HepG2 (cell line): Measurements from ENCODE around the gene HIGD1A.

Experiments
- ATF6 ChIP-seq: sonication (generic); formaldehyde crosslinking; conservative IDR thresholded peaks from 2 replicates; pipeline ENCODE4 v1.4.0; 2020; ENCODE audit warnings: missing genetic modification reagents
- CTCF ChIP-seq: sonication (generic); formaldehyde crosslinking; IDR thresholded peaks from 2 replicates; pipeline ENCODE4 v1.5.0; 2020; ENCODE audit warnings: mild to moderate bottlenecking, missing genetic modification reagents, moderate library complexity
- POLR2AphosphoS5 ChIP-seq: IDR thresholded peaks from 2 replicates; pipeline ENCODE4 v1.6.1; 2012; ENCODE audit warnings: low read depth, low read length

GRCh38 chr3:42753757-42754156 is 50.5 kb downstream of the HIGD1A start:
- TF ChIP-seq ATF6 (CRISPR knock-in tag) = no peak
- no peak for TF ChIP-seq CTCF
- no peak for TF ChIP-seq POLR2AphosphoS5
